Breast epithelium (tissue), 4 donors: ENCODE data around the gene KIF1A. TPM values are rescaled to one million over a fixed set of nuclear protein-coding genes. Genes with fewer than 3 reads are reported as not detected.

Experiments used
- DNase-seq, 2 donors: peaks; one replicate each; pipeline ENCODE4 v3.0.0-alpha.2; 2019; ENCODE audit warnings: low spot score in 2 of 2
- H3K27ac ChIP-seq, 2 donors: fragments of 200-600 bp; sonication (generic) in 1 of 2; one replicate each; pipeline ENCODE4 v1.5.1; 2016 to 2019; ENCODE audit warnings: mild to moderate bottlenecking in 1 of 2
- H3K27me3 ChIP-seq, 2 donors: fragments of 200-600 bp; sonication (generic) in 1 of 2; one replicate each; pipeline versions ENCODE4 v1.5.1 to v1.6.0; 2017 to 2019; ENCODE audit warnings: control low read depth in 1 of 2, mild to moderate bottlenecking in 1 of 2
- H3K36me3 ChIP-seq: fragments of 200-600 bp; one replicate; pipeline ENCODE4 v1.5.1; 2019
- H3K4me1 ChIP-seq, 2 donors: fragments of 200-600 bp; sonication (generic); one replicate each; pipeline ENCODE4 v1.5.1; 2016 to 2019; ENCODE audit warnings: control low read depth in 1 of 2
- H3K4me3 ChIP-seq, 3 donors: fragments of 200-600 bp; sonication (generic); 1 replicate in 2 of 3; 2 replicates in 1 of 3; pipeline ENCODE4 v1.5.1; 2016 to 2019; ENCODE audit warnings: mild to moderate bottlenecking in 3 of 3, moderate library complexity in 2 of 3
- H3K9me3 ChIP-seq, 2 donors: fragments of 200-600 bp; sonication (generic) in 1 of 2; one replicate each; pipeline ENCODE4 v1.5.1; 2016 to 2019; ENCODE audit warnings: control low read depth in 1 of 2
- CTCF ChIP-seq, 3 donors: fragments of 450-650 bp; IDR thresholded peaks; one replicate each; pipeline ENCODE4 v1.5.1; 2016 to 2017; ENCODE audit warnings: antibody characterized with exemption in 3 of 3, mild to moderate bottlenecking in 3 of 3, moderate library complexity in 3 of 3
- POLR2A ChIP-seq: fragments of 450-650 bp; IDR thresholded peaks from one replicate; pipeline ENCODE4 v1.6.1; 2016; ENCODE audit warnings: antibody characterized with exemption, mild to moderate bottlenecking, moderate library complexity
- POLR2AphosphoS5 ChIP-seq, 3 donors: sonication (generic); formaldehyde crosslinking; IDR thresholded peaks; one replicate each; pipeline ENCODE4 v1.6.1; 2017; ENCODE audit warnings: antibody characterized with exemption in 3 of 3
- intact Hi-C: fragments of 100-400 bp; cut with DNase I; formaldehyde crosslinking; loops from one replicate; pipeline ENCODE4 v1.15.1; 2023; ENCODE audit warnings: low total_unique reads
- total RNA-seq, 3 donors: library from RNA; depleted of rRNA; stranded (reverse); fragments of >200 nt; gene quantifications; one replicate each; pipeline ENCODE4 v1.1.0, GENCODE V29; 2016

Gene KIF1A
- total RNA-seq, 3 donors from 2014 or later: under 0.01 to 0.29 TPM; not detected in 1

DNA sequence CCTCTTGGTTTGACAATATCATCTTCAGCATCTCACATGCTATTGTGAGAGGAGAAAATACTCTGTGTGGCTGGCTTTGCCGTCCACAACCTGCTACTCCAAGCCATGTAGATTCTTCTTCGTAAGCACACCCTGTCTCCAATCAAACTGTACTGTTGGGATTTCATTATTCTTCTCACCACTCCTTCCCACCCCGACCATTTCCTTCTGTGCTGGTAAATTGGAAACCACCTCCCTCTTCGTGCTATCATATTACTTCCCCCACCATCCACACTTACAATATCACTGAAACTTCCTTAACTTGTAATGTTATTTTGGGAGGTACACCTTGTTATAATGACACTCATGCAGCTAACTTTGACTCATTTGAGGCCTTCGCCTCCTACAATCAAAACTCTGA, 45.4 kb upstream of the KIF1A start:
- TF ChIP-seq POLR2A: no peak
- no peak for TF ChIP-seq CTCF (IDR thresholded peaks at IDR 0.05)
- TF ChIP-seq POLR2AphosphoS5 (IDR thresholded peaks at IDR 0.05): no peak
- Histone ChIP-seq H3K4me3 (no peak overlapping the region), H3K27ac (no peak overlapping the region), H3K9me3 (no peaks in the 10 kb centered on the region), H3K4me1 (no peaks in the 10 kb centered on the region), H3K27me3 (no peaks in the 10 kb centered on the region), H3K36me3 (no peaks in the 10 kb centered on the region)
- no peak for DNase-seq
- intact Hi-C loops: no loop called here

- Histone ChIP-seq H3K27me3 (no peaks in the 10 kb centered on the region), H3K9me3 (no peaks in the 10 kb centered on the region), H3K36me3 (no peaks in the 10 kb centered on the region), H3K4me1 (no peaks in the 10 kb centered on the region), H3K27ac (no peak overlapping the region), H3K4me3 (no peak overlapping the region)
- no peak for DNase-seq
- no peak for TF ChIP-seq POLR2A
- TF ChIP-seq CTCF (IDR thresholded peaks at IDR 0.05): no peak
- no peak for TF ChIP-seq POLR2AphosphoS5 (IDR thresholded peaks at IDR 0.05)
- intact Hi-C loops: no loop called here
These were observed 44.5 kb upstream of the KIF1A start for GRCh38 chr2:240864475-240864874.

DNA sequence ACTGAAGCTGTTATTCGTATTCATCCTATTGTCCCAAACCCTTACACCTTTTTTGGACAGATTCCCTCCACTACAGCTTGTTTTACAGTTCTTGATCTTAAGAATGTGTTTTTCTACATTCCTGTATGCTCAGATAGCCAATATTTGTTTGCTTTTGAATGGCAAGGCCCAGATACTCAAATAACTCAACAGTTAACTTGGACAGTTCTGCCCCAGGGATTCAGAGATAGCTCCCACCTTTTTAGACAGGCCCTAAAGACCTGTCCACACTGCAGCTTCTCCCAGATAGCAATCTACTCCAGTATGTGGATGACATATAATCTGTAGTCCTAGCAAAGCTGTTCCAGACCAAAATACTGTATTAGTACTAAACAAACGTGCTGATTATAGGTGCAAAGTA, 41.5 kb upstream of the KIF1A start:
- no peak for DNase-seq
- no peaks in the 10 kb centered on the region for H3K4me1 ChIP-seq
- no peak overlapping the region for H3K27ac ChIP-seq
- TF ChIP-seq POLR2A (no peak), CTCF (IDR thresholded peaks at IDR 0.05) (no peak), POLR2AphosphoS5 (IDR thresholded peaks at IDR 0.05) (no peak)
- intact Hi-C loops: no loop called here
- no peaks in the 10 kb centered on the region for H3K36me3 ChIP-seq
- no peak overlapping the region for H3K4me3 ChIP-seq
- no peaks in the 10 kb centered on the region for H3K27me3 ChIP-seq
- no peaks in the 10 kb centered on the region for H3K9me3 ChIP-seq

- TF ChIP-seq POLR2AphosphoS5 (IDR thresholded peaks at IDR 0.05) (no peak), POLR2A (no peak)
- intact Hi-C loops: no loop called here
These were observed 38.9 kb upstream of the KIF1A start for GRCh38 chr2:240858871-240859270.

DNA sequence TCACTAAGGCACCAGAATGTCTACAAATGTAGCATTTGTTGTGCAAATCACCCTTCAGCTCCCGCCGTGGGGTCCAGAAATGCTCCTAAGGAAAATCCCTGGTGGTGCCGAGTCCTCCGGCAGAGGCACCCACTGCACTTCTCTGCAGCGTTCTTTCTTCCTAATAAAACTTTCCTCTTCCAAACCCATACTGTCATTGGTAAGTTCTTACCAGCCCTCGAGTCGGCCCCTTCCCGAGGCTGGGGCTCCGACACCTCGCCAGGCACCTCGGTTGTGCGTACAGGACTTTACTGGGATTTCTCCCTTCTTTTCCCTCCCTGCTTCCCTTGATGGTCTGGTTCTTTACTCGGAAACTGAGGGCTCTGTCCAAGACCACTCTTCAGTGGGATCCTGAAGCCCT, 38.3 kb upstream of the KIF1A start:
- H3K27ac ChIP-seq: no peak overlapping the region
- no peaks in the 10 kb centered on the region for H3K27me3 ChIP-seq
- intact Hi-C loops: no loop called here
- H3K4me1 ChIP-seq: no peaks in the 10 kb centered on the region
- DNase-seq: no peak
- H3K9me3 ChIP-seq: peaks cover 2 to 8% of the 10 kb centered on the region in 2 donors
- H3K4me3 ChIP-seq: no peak overlapping the region
- no peaks in the 10 kb centered on the region for H3K36me3 ChIP-seq
- TF ChIP-seq POLR2AphosphoS5 (IDR thresholded peaks at IDR 0.05) (no peak), CTCF (IDR thresholded peaks at IDR 0.05) (no peak), POLR2A (no peak)

More at GRCh38 chr2:240858871-240859270, 38.9 kb upstream of the KIF1A start:
- no peak for DNase-seq
- H3K27me3 ChIP-seq: no peaks in the 10 kb centered on the region
- H3K9me3 ChIP-seq: peaks cover 2 to 8% of the 10 kb centered on the region in 2 donors
- no peaks in the 10 kb centered on the region for H3K4me1 ChIP-seq
- H3K27ac ChIP-seq: no peak overlapping the region
- no peaks in the 10 kb centered on the region for H3K36me3 ChIP-seq
- no peak overlapping the region for H3K4me3 ChIP-seq
